ENCODE results near the gene IL32.
"Not testable (repeated sequence)": the region's sequence is repeated elsewhere in the genome, so short reads cannot be mapped to it uniquely, and the experiment has no call there.

IL32 gene

DNA sequence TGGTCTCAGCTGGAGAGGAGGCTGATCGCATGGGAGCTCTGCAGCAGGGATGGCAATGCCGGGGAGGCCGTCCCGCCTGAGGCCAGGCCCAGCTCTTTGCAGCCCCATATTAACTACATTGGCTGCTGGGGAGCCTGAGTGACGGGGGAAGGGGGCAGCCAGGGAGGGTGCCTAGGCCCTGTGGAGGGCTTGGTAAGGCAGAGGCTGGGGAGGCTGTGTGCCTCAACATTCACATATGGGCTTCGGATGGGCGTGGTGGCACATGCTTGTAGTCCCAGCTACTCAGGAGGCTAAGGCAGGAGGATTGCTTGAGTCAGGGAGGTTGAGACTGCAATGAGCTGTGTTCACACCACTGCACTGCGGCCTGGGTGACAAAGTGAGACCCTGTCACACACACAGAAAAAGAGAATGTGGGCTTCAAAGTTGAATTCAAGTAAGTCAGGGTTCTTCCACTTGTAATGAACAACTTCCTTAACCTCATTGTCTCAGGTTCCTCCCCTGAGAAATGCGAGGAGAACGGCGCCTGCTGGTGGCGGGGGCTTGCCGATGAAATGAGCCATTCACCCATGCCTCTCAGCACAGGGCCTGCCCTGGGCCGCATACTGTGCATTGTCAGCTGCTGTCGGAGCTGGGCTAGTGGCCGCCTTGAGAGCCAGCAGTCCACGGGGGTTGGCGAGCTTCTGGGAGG lies 7.3 kb downstream of the IL32 start:
- DNase-seq: not testable (repeated sequence)

- DNase-seq: no peak
Measured at GRCh38 chr16:3073448-3073847, 8.0 kb downstream of the IL32 start.

DNA sequence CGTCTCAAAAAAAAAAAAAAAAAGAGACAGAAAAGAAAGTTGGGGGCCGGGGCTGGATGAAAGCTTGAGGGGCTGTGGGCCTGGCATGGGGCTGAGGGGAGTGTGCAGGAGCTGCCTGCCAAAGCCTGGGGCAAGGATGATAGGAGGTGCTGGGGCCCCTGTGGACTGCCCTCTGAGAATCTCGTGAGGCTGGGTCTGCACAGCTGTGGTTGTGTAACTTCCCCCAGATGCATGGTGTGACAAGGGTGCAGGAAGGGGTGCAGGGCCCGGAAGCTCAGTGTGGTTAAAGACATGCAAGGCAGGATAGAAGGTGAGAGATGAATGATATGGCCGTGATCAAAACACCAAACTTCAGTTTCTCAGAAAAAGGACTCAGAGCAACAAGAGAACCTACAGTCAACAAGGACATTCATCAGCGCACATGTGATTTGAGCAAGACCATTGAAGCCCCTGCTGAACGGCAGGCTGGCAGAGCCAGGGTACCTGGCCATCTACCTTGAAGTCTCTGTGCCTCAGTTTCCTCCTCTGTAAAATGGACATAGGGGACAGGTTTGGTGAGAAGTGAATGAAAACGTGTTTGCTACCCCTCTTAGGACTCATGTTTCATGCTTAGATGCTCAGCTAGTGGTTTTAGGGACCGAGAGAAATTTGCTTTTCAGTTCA lies 9.6 kb downstream of the IL32 start:
- no peak for DNase-seq

DNA sequence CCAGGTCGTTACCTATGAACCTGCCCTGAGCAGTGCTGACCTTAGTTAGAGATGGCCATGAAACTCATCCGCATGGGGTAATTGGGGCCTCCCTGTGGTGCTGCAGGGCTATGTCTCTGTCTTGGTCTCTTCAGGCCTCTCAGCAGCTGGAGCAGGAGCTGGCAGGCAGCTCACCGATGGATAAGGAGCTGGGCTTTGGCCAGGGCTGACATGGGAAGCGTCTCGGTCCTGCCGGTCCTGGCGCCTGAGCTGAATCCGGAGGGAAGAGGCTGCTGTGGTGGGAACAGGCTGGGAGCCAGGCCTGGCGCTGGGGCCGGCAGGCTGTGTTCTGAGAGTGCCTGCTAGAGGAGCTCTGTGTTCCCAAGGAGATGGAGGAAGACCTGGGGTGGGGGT lies 10.1 kb downstream of the IL32 start:
- no peak for DNase-seq

- DNase-seq: not testable (repeated sequence)
Measured at GRCh38 chr16:3075946-3076345, 10.5 kb downstream of the IL32 start.

GRCh38 chr16:3076577-3076976 lies 11.1 kb downstream of the IL32 start:
- DNase-seq: no peak

DNA sequence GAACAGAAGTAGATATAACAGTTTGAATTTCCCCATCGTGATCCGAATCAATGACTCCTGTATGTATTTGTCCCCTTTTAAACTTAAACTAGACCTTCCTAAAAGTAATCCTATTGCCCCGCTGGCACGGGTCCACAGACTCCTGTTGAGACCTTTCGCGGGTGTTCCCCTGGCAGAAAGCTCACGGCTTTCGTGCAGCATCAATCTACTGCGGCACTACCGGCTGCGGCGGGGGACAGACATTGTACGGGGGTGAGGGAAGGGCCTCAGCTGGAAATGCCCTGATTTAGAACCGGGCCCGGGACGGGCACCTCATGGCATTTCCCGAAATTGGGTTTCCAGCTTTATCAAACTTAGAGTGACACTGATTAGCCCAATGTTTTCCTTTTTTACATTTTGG lies 14.6 kb downstream of the IL32 start:
- no peak for DNase-seq

GRCh38 chr16:3081957-3082356 lies 16.5 kb downstream of the IL32 start:
- not testable (repeated sequence) for DNase-seq

DNA sequence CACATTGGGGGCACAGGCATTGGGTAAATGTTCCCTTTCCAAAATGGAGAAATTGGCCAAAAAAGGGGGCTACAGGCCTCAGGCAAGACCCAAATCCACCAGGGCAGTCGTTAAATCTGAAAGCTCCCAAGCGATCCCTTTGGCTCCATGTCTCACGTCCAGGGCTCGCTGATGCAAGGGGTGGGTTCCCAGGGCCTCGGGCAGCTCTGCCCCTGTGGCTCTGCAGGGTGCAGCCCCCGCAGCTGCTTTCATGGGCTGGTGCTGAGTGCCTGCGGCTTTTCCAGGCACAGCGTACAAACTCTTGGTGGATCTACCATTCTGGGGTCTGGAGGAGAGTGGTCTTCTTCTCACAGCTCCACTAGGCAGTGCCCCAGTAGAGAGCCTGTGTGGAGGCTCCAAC lies 18.0 kb downstream of the IL32 start:
- not testable (repeated sequence) for DNase-seq

- DNase-seq: no peak
Measured at GRCh38 chr16:3084491-3084890, 19.1 kb downstream of the IL32 start.

- DNase-seq: no peak
Measured at GRCh38 chr16:3084969-3085670, 19.7 kb downstream of the IL32 start.

DNA sequence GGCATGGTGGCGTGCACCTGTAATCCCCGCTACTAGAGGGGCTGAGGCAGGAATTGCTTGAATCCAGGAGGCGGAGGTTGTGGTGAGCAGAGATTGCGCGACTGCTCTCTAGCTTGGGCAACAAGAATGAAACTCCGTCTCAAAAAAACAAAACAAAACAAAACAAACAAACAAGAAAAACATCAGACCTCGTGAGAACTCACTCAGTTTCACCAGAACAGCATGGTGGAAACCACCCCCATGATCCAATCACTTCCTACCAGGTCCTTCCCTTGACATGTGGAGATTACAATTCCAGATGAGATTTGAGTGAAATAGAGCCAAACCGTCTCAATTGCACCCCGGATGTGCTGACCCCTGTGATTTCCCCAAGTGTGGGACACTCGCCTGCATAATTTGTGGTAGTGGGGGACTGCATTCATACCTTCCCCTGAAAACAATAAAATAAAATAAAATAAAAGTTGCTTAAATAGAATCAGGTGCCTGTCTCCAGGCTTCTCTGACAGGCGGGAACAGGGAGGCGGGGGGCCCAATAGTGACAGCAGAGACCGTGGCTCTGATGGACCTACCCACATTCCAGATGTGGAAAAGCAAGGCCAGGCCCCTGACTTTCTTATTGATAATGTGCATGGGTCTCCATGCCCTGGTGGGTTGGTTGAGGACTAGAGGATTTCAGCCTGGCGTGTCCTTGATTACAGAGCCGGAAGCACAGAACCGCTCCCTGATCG lies 20.6 kb downstream of the IL32 start:
- no peak for DNase-seq

DNA sequence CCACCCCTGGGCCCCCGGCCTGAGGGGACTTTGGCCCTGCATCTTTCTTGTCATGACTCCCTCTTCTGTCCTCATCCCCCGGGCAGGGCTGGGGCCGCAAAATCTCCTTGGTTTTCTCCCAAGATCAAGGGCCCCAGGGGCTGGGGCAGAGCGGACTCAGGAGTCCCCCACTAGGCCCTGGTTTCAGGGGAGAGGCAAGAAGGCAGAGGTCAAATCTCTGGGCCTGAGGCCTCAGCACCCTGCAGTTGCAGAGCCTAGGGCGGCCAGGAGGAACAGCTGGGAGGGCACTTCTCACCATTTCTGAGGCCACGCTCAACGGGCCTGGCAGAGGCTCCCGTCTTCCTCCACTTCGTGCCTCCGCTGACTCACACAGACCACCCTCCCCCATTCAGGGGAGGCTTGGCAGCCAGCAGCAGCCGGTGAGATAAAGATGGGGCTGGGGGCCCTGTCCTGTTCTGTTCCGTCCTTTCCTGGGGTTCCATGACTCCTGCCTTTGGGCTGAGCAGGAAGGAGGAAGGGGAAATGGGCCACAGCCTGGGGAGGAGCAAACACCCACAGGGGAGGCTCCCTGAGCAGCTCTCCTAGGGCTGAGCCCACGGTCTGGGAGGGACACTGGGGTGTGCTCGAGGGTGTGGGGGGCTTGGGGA lies 21.3 kb downstream of the IL32 start:
- no peak for DNase-seq

- no peak for DNase-seq
Measured at GRCh38 chr16:3087243-3088235, 22.1 kb downstream of the IL32 start.

DNA sequence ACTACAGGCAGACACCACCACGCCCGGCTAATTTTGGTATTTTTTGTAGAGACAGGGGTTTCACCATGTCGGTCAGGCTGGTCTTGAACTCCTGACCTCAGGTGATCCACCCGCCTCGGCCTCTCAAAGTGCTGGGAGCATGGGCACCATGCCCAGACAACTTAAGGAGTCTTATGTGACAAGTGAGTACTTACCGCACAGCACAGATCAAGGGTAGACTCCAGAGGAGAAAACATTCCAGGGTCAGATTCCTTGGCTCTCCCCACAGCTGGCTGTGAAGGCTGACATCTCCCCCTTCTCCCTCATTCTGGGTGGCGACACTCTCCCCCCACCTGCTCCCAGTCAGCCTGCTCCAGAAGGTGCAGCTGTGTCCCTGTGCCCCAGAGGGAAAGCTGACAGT lies 23.0 kb downstream of the IL32 start:
- no peak for DNase-seq

GRCh38 chr16:3088925-3089716 lies 23.7 kb downstream of the IL32 start:
- no peak for DNase-seq

- no peak for DNase-seq
Measured at GRCh38 chr16:3089717-3090592, 24.5 kb downstream of the IL32 start.

GRCh38 chr16:3091551-3091950 lies 26.1 kb downstream of the IL32 start:
- no peak for DNase-seq

- no peak for DNase-seq
Measured at GRCh38 chr16:3092501-3092941, 27.1 kb downstream of the IL32 start.
